NCI-H146 (cell line): ENCODE measurements around the gene ZNF83.

Source experiments
- DNase-seq: peaks from one replicate; lab custom pipeline; 2025; lab: John Stamatoyannopoulos, UW

ZNF83 gene

GRCh38 chr19:52569638-52569999, 68.5 kb downstream of the ZNF83 start:
- DNase-seq: peak; percentile 85

- no peak for DNase-seq
Measured at GRCh38 chr19:52567921-52568320, 70.2 kb downstream of the ZNF83 start.

GRCh38 chr19:52566588-52566987, 71.6 kb downstream of the ZNF83 start:
- no peak for DNase-seq

GRCh38 chr19:52566121-52566520, 72.0 kb downstream of the ZNF83 start:
- DNase-seq: no peak
